Mucosa of descending colon (tissue), 3 donors: ENCODE data around the gene REEP2. TPM values are rescaled to one million over a fixed set of nuclear protein-coding genes. Genes with fewer than 3 reads are reported as not detected.

ENCODE experiments used
- ATAC-seq: fragments of 200-7000 bp; cut with Tn5 transposase; one replicate; pipeline ENCODE4 v1.9.1; 2020; ENCODE audit warnings: mild to moderate bottlenecking, moderate library complexity
- DNase-seq, 3 donors: peaks; one replicate each; pipeline ENCODE4 v3.0.0-alpha.2; 2020
- H3K36me3 ChIP-seq: fragments of 200-600 bp; one replicate; pipeline ENCODE4 v1.8.0; 2021; ENCODE audit warnings: low read depth, mild to moderate bottlenecking
- H3K4me1 ChIP-seq: fragments of 200-600 bp; one replicate; pipeline ENCODE4 v1.8.0; 2021; ENCODE audit warnings: low read depth, mild to moderate bottlenecking
- H3K4me3 ChIP-seq: fragments of 200-600 bp; one replicate; pipeline ENCODE4 v1.8.0; 2021; ENCODE audit warnings: mild to moderate bottlenecking
- H3K9me3 ChIP-seq: fragments of 200-600 bp; one replicate; pipeline ENCODE4 v1.8.0; 2021; ENCODE audit warnings: mild to moderate bottlenecking
- intact Hi-C, 2 donors: fragments of 100-400 bp; cut with DNase I in 1 of 2; cut with micrococcal nuclease in 1 of 2; formaldehyde crosslinking; loops; one replicate each; pipeline versions ENCODE4 v1.11.0 to v1.11.1; 2022; cut with DNase I, micrococcal nuclease
- total RNA-seq, 3 donors: library from RNA; stranded (reverse); fragmentation: NEBNext Ultra II Directional in 2 of 3; extraction: Animal tissue kit (Norgen Biotek cat#: 25700) in 2 of 3; gene quantifications; one replicate each; pipeline versions ENCODE4 v1.2.1 to v1.2.4, GENCODE V29; 2021 to 2023
- TF ChIP-seq, protein P1 (sequence below): fragments of 200-600 bp; IDR thresholded peaks from one replicate; pipeline ENCODE4 v1.8.0; 2022; ENCODE audit warnings: antibody characterized with exemption, mild to moderate bottlenecking
- donor health status: DM: no; HTN: no; CAD: no; lungs with moderate emphysema.
- donor health status: DM: no; HTN: no; CAD: no.
- donor health status: DM: no; HTN: yes; CAD: no.

Gene REEP2
- total RNA-seq, 3 donors from 2014 or later = 1.0 to 16.3 (median 2.7) TPM

DNA sequence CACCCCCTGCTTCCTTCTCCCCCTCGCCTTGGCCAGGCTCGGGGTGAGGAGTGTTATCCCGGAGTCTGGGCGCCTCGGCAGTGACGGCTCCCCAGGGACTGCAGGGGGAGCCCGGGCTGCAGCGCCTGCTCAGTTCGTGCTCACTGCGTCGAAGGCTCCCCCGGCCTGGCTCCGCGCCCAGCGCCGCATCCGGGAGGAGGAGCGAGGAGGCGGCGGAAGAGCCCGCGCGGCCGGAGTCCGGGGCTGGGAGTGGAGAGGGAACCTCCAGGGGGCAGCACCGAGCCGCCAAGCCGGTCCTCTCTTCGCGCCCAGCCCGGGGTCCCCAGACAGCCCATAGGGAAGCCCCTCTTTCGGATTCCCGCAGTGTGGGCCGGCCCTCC lies 25.1 kb downstream of the REEP2 start:
- no peaks in the 10 kb centered on the region for H3K36me3 ChIP-seq
- intact Hi-C loops = no loop called here
- no peaks in the 10 kb centered on the region for H3K9me3 ChIP-seq
- ATAC-seq (peak; percentile 79), DNase-seq (peak; percentile 94 to 98 (median 97))
- H3K4me3 ChIP-seq = peak overlapping the region; percentile 48
- TF ChIP-seq, protein P1, sequence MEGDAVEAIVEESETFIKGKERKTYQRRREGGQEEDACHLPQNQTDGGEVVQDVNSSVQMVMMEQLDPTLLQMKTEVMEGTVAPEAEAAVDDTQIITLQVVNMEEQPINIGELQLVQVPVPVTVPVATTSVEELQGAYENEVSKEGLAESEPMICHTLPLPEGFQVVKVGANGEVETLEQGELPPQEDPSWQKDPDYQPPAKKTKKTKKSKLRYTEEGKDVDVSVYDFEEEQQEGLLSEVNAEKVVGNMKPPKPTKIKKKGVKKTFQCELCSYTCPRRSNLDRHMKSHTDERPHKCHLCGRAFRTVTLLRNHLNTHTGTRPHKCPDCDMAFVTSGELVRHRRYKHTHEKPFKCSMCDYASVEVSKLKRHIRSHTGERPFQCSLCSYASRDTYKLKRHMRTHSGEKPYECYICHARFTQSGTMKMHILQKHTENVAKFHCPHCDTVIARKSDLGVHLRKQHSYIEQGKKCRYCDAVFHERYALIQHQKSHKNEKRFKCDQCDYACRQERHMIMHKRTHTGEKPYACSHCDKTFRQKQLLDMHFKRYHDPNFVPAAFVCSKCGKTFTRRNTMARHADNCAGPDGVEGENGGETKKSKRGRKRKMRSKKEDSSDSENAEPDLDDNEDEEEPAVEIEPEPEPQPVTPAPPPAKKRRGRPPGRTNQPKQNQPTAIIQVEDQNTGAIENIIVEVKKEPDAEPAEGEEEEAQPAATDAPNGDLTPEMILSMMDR = peak; percentile 88
- peaks cover 15% of the 10 kb centered on the region for H3K4me1 ChIP-seq

DNA sequence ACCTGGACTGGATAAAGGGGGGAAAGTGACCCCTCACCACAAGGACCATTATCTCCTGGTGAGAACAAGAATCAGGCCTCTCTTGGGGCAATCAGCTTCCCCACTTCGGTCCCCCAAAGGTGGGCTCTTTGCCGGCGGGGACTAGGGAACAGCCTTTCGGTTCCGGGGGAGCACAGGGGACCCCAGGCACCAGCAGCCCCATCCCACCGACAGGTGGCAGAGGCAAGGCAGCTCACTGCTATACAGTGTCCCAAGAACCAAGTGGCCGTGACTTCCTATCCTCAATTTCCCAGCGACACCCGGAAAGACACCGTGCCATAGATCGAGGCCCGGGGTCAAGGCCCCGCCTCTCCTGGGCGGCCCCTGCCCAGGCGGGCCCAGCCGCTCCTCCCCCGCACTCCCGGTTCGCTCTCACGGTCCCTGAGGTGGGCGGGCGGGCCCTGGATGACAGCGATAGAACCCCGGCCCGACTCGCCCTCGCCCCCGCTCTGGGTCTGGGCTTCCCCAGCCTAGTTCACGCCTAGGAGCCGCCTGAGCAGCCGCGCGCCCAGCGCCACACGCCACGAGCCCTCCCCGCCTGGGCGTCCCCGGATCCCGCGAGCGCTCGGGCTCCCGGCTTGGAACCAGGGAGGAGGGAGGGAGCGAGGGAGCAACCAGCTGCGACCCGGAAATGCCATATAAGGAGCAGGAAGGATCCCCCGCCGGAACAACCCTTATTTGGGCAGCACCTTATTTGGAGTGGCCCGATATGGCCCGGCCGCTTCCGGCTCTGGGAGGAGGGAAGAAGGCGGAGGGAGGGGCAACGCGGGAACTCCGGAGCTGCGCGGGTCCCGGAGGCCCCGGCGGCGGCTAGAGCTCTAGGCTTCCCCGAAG lies 25.8 kb downstream of the REEP2 start:
- peak; percentile 82 for ATAC-seq
- Histone ChIP-seq H3K4me3 (peak overlapping the region; percentile 48), H3K36me3 (no peaks in the 10 kb centered on the region), H3K4me1 (peaks cover 15% of the 10 kb centered on the region), H3K9me3 (no peaks in the 10 kb centered on the region)
- TF ChIP-seq, protein P1 = no peak
- intact Hi-C loops = no loop called here
- peak; percentile 95 to 97 (median 97) for DNase-seq

- intact Hi-C loops = no loop called here
- peak; percentile 66 for ATAC-seq
- H3K9me3 ChIP-seq = no peaks in the 10 kb centered on the region
- H3K4me3 ChIP-seq = peak within 1 kb of the TSS; percentile 48
- peak; percentile 95 to 97 (median 96) for DNase-seq
- no peaks in the 10 kb centered on the region for H3K36me3 ChIP-seq
- H3K4me1 ChIP-seq = peaks cover 15% of the 10 kb centered on the region
- TF ChIP-seq, protein P1 = no peak
Measured at GRCh38 chr5:138465261-138466124, 26.6 kb downstream of the REEP2 start, which contains the start of gene EGR1. EGR1 (plus strand) TSS chr5:138465479; CDS start chr5:138465762, 283 bp downstream.

- H3K4me3 ChIP-seq = peak overlapping the region; percentile 48
- DNase-seq = peak in 1 of 3 donors; percentile 53
- H3K4me1 ChIP-seq = peaks cover 14% of the 10 kb centered on the region
- intact Hi-C loops = no loop called here
- no peaks in the 10 kb centered on the region for H3K9me3 ChIP-seq
- no peak for ATAC-seq
- H3K36me3 ChIP-seq = no peaks in the 10 kb centered on the region
- TF ChIP-seq, protein P1 = no peak
Measured at GRCh38 chr5:138466125-138466899, 27.5 kb downstream of the REEP2 start.
